Endothelial cell of hepatic sinusoid (primary cell): ENCODE data around the gene SLC25A12.

ENCODE experiments used
- in situ Hi-C: cut with HindIII; loops from 2 replicates; pipeline ENCODE4 v1.10.0; 2017; ENCODE audit warnings: low sequenced_read_pairs

The SLC25A12 gene

DNA sequence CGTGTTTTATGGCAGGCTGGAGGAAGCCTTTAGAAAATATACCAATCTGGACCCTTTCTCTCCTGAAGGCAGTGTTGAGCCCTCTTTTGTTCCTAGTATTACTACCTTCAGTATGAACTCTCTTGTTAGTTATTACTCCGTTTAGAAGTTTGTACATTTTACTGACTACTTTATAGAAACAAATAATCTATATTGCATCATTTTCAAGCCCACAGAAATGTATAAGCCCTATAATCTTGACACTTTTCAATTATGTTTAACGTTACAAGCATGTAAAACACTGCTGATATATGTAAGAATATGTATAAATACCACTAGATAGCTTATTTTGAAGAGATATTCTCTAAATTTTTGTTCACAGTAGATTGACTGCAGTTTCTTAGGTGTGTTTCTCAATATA is 64.0 kb downstream of the SLC25A12 start:
- in situ Hi-C loops, result no loop called here

DNA sequence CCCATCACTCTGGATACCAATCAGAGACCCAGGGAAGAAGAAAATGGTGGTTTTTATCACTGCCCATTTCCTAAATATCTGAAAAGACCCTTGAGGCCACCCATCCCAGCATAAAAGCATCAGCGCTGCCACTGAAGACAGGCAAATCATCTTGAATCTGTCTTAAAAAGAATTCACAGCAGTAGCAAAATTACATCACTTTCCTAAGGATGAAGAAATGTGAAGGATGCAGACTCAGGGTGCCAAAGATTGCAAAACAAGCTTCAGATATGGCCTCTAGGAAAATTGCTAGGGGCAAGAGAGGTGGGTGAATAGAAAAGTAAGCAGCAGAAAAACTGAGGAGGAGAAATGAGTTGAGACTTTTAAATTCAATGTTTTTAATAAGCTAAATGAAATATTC is 70.0 kb downstream of the SLC25A12 start:
- in situ Hi-C loops, result loop anchor here (25.0 kb wide), 1 partner anchor 288 kb away; the partner anchor contains the start of gene DLX2

DNA sequence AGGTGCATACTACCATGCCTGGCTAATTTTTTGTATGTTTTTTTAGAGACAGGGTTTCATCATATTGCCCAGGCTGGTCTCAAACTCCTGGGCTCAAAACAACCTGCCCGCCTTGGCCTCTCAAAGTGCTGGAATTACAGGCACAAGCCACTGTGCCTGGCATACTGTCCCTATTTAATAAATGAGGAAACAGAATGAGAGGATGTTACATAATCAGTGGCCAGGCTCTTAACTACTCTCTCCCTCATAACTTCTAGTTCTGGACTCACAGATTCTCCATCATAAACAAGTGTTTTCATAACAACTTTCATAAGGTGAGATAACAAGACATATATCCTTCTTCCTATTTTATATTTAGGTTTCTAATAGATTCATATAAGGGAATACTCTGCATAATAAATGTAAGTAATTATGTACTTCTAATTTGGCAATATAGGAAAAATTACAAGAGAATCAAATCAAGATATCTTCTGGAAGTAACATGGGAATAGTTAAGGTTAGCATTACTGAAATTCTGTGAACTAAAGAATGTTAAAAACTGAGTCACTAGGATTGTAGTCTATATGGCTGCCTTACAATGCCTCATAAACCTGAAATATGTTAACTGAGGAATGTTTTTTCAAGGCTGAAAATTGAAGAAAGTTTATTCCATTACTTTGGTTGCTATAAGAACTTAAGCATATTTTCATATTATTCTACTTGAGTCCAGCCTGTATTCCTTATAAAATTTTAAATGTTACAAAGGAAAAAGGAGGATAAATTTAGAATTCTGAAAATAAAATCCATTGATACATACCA is 71.3 kb downstream of the SLC25A12 start:
- in situ Hi-C loops, result loop anchor here (25.0 kb wide), 1 partner anchor 290 kb away; the partner anchor contains the start of gene DLX2

DNA sequence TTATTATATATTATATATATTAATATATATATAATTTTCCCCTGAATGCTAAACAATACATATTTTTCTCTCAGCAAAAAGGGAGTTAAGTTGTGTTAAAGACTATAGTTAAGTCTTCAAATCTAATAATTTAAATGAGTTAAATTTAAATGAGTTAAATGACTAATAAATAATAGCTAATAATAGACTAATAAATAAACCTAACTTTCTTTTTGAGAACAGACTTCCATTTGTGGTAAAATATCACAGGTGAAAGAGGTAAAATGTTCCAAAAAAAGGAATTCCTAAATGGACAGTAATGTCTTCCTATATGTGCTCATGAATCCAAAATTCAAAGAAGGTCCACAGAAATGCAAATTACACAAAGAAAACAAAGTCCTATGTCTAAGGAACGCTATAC is 74.6 kb downstream of the SLC25A12 start:
- in situ Hi-C loops, result loop anchor here (25.0 kb wide), 1 partner anchor 293 kb away; the partner anchor contains the start of gene DLX2

DNA sequence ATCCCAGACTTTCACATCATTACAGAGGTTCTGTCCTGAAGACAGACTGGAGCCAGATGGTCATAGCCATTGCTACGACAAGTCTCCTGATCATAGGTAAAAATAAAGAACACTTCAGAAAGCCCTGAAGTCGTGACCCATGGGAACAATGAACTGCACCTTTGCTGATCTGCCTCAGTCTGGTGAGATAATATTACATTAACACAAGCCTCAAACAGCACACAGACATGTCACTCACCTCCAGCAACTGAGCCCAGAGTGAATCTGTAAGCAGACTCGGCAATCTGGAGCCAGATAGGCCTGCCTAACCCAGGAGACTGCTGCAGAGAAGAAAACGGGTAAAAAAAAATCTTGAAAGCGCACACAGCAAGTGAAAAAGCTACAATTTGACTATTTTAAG is 79.2 kb downstream of the SLC25A12 start:
- in situ Hi-C loops, result loop anchor here (25.0 kb wide), 1 partner anchor 297 kb away; the partner anchor contains the start of gene DLX2

DNA sequence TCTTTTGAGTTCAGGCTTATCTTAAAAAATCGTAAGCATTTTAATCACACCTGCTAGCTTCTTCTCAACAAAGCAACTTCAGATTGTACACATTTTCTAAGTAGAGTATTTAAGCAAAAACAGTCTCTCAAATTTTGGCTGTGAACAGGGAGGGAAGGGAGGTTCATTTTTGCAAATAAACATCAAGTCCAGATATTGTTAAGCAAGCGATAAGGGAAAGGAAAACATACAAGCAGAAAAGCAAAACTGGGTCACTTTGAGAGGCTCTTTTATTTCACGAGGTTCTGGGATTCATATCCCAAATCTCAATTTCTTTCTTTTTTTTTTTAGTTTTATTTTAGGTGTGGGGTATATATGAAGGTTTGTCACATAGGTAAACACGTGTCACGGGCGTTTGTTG is 79.9 kb downstream of the SLC25A12 start:
- in situ Hi-C loops, result loop anchor here (25.0 kb wide), 1 partner anchor 298 kb away; the partner anchor contains the start of gene DLX2

DNA sequence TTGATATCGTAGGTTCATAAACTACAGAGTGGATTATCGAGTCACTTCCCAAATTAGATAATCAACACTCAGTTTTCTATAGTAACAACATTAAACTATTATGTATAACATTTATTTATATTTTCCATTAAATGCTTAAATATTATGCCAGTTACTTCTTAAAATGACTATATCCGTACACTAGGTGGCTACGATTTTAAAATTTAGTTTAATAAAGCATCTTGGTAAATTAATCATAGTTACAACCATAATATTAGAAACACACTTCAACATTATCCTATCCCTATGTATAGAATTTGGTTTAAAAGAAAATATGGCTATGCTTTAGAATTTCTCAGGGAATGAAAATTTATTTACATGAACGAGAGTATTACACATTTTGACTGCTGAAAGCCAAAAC is 80.3 kb downstream of the SLC25A12 start:
- in situ Hi-C loops, result loop anchor here (25.0 kb wide), 1 partner anchor 299 kb away; the partner anchor contains the start of gene DLX2

DNA sequence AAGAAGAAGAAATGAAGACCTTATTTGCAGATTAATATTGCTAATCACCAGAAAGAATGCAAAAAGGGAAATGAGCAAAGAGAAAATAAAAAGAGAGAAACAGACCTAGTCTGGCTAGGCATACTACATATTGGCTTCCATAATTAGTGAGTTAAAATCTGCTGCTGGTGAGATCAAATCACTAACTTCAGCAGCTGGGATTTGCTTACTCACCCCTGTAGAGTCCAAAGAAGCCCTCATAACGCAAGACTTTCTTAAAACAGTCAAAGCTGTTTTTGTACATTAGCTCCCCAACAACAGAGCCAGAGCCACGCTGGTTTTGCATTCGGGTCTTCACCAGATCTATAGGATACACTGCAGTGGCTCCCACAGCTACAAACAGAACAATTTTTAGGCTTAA is 80.9 kb downstream of the SLC25A12 start:
- in situ Hi-C loops, result loop anchor here (25.0 kb wide), 1 partner anchor 299 kb away; the partner anchor contains the start of gene DLX2

DNA sequence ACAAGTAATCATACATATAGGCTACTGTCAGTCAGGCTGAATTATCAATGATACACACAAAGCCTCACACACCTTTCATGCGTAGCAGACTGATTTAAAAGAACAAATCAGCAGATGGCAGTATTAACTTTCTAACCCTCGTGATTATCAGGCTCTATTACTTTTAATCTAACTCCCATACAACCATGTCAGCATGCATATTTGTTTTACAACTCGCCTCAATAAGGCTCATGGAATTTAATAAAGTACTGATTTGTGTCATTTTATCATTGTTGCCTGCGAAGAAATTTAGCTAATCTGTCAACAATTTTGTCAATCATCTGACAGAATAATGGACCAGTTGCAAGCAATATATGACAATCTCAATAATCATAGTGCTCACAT is 82.8 kb downstream of the SLC25A12 start:
- in situ Hi-C loops, result loop anchor here (25.0 kb wide), 1 partner anchor 301 kb away; the partner anchor contains the start of gene DLX2

DNA sequence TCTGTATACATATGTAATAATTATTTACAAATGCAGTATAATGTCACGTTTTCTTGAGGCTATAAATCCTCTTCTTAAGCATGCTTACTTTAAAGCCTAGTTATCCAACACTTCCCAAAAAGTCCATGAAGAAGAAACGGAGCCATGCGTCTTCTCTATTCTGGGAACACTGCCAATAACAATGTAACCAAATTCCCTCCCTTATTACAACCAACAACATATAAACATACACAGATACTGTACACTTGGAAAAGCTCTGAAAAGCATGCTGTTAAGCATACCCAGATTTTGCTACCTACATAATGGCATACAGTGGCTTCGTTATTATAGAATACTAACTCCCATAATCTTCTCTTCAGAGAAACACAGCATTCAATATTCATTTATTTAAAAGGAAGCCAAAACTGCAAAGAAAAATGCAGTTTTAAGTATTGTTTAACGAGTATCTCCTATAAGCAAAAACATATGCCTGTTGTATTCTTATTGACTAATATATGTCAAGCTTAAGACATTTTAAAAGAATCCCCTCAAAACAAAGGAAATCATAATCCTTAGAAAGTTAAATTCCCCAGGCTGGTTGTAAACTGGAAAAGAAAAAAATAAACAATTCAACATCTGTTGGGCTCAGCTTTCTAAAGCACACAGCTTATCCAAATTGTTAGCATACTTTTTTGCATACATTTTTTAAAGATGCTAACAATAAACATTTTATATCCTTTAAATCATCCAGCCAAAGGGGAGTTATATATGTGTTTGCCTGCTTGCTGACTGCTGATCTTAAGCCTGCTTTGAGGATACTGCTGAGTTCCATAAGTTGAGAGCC is 83.4 kb downstream of the SLC25A12 start:
- in situ Hi-C loops, result loop anchor here (25.0 kb wide), 1 partner anchor 302 kb away; the partner anchor contains the start of gene DLX2

DNA sequence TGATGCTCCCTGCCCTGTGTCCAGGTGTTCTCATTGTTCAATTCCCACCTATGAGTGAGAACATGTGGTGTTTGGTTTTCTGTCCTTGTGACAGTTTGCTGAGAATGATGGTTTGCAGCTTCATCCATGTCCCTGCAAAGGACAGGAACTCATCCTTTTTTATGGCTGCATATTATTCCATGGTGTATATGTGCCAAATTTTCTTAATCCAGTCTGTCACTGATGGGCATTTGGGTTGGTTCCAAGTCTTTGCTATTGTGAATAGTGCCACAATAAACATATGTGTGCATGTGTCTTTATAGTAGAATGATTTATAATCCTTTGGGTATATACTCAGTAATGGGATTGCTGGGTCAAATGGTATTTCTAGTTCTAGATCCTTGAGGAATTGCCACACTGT is 85.2 kb downstream of the SLC25A12 start:
- in situ Hi-C loops, result loop anchor here (25.0 kb wide), 1 partner anchor 303 kb away; the partner anchor contains the start of gene DLX2

DNA sequence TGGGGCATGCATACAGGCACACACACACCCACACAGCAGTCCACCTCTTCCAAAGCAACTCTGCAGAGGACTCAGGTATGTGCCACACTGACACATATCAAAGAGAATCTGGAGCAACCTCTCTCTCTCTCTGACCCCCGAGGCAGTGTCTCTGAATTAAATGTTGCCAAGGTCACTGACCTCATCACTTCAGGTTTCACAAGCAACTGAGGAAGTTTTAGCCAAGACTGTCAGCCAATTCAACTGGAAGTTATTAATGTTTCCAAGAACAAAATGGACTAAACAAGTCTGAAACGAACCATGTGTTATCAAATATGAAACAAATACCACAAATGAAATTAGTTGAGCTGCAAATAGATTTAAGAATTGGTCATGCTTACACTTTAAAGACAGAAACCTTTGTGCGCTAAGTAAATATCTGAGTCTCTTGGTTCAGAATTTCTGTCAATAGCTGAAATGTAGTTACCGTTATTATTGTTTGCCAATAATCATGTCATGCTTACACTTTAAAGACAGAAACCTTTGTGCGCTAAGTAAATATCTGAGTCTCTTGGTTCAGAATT is 86.1 kb downstream of the SLC25A12 start:
- in situ Hi-C loops, result loop anchor here (25.0 kb wide), 1 partner anchor 304 kb away; the partner anchor contains the start of gene DLX2

DNA sequence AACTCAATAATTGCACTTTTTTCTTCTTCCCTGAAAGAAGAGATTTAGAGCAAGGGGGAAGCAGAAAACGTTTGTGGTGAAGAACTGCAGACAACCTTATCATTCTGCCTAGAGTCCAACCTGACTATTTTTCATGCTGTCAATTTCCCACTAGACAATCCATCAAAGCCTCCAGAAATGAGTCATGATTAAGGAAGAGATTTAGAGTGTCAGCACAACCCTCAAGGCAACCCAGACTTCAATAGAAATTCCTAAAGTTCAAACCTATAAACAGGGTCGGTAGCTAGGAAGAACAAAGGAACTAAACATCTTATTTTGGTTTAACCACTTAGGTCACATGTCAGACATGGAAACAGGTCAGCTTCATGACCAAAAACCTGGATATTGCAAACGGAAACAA is 86.9 kb downstream of the SLC25A12 start:
- in situ Hi-C loops, result loop anchor here (25.0 kb wide), 1 partner anchor 305 kb away; the partner anchor contains the start of gene DLX2

DNA sequence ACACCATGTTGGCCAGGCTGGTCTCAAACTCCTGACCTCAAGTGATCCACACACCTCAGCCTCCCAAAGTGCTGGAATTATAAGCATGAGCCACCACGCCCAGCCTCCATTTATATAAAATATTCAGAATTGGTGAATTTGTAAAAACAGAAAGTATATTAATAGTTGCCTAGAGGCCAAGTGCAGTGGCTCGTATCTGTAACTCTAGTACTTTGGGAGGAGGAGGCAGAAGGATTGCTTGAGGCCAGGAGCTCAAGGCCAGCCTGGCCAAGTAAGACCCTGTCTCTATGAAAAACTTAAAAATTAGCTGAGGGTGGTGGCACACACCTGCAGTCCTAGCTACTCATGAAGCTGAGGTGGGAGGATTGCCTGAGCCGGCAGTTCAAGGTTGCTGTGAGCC is 89.6 kb downstream of the SLC25A12 start:
- in situ Hi-C loops, result loop anchor here (25.0 kb wide), 1 partner anchor 308 kb away; the partner anchor contains the start of gene DLX2

DNA sequence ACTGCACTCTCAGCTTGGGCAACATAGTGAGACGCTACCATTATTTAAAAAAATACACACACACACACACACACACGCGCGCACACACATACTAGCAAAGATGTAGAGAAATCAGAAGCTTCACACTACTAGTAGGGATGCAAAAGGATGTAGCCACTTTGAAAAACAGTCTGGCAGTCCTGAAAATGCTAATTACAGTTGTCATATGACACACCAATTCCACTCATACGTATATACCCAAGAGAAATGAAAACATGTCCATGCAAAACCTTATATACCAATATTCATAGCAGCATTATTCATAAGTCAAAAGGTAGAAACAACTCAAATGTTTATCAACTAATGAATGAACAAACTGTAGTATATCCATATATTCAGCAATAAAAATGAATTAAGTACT is 90.3 kb downstream of the SLC25A12 start:
- in situ Hi-C loops, result loop anchor here (25.0 kb wide), 1 partner anchor 309 kb away; the partner anchor contains the start of gene DLX2

DNA sequence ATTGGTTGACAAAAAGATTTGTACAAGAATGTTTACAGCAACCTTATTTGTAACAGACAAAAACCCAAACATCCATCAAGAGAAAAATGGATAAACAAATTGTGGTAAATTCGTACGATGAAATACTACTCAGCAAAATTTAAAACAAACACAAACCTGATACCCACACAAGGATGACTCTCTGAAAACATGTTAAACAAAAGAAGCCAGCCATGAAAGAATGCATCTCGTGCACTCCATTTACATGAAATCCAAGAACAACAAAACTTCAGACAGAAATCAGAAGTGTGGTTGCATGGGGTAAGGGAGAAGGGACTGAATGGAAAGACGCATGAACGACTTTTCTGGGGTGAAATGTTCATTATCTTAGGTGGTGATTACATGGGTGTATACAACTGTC is 93.4 kb downstream of the SLC25A12 start:
- in situ Hi-C loops, result loop anchor here (25.0 kb wide), 1 partner anchor 312 kb away; the partner anchor contains the start of gene DLX2

DNA sequence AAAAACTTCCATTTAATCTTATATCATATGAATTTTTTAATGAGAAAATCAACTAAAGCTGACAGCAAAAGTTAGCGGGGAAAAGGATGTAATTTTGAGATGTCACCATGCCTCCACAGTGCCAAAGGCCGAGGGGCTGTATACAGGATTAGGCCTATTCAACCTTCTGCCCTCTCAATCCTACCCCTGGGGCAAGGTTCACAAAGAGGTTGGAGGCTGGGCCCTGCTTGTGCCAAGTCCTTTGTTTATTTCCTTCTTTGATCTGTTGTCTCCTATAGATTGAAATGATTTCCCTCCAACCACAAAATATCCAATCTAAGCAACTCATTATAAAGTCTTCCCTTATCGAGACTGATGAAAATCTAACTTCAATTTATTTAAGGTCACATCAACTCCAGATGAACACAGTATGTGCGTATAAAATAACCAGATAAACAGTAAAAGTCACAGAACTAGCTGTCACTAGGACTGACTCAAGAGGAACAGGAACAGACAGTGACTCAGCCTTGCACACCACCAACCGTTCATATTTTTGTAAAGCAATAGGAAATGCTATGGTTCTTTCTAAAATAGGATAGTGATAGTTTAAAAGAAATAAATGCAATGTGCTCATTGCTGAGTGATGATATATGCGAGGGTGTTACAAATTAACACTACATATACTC is 95.8 kb downstream of the SLC25A12 start:
- in situ Hi-C loops, result no loop called here

DNA sequence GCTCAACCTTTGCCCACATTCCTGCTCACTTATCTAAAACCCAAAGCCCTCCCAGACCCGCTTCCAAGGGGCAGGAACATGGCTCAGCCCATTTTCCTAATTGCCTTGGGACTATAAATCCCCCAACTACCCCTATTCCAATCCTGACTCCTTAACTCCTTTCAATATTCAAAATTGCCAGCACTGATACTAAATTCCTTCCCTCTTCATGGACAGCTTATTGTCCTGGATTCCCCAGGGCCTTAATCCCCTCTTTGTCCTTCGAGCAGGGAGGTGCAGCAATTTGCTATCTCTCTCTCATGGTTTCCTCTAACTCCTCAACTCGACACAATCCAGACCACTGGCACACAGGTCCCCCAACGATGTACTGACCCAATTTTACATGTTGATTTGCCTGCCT is 99.1 kb downstream of the SLC25A12 start:
- in situ Hi-C loops, result no loop called here

DNA sequence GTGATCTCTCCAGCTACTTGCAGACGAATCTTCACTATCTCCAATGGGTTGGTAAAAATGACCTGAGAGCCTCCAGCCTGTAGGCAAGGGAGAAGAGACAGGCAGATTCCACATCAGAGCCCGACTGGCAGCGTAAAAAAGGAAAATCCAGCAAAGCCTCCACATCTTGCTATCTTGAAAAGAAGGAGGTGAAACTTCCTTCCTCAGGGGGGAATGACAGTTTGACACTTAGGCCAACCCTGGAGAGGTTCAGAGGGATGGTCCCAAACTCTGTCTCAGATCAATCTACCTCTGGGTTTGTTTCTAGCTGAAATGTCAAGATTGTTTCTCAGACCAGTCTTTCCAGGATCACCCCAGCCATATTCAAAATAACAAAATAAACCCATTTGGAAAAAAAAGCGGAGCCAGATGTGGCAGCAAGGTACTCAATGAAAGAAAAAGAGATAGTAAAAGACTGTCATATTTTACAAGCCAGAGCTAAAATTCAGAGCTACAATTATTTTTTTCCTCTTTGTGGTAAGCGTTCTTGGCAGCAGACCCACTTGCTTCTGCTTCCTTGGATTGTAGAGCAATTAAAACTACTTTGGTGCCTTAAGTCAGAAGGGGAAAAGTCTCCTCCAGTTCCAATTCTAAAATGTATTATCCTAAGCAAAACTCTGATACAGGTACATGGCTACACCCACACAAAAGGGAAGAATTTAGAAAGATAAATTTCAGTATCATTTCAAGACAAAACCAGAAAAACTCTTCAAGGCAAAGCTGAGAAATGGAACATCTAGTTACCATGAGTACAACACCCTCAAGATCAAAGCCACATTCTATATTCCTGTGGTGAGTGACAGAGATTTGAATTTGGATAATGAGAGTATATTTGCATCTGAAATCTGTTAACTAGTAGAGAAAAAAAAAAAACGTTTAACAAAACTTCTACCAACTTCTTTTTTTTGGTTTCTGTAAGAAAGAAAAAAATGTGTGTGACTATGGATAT is 100.1 kb downstream of the SLC25A12 start:
- in situ Hi-C loops, result no loop called here
